ENCODE results near the gene ACOX3.

DNA sequence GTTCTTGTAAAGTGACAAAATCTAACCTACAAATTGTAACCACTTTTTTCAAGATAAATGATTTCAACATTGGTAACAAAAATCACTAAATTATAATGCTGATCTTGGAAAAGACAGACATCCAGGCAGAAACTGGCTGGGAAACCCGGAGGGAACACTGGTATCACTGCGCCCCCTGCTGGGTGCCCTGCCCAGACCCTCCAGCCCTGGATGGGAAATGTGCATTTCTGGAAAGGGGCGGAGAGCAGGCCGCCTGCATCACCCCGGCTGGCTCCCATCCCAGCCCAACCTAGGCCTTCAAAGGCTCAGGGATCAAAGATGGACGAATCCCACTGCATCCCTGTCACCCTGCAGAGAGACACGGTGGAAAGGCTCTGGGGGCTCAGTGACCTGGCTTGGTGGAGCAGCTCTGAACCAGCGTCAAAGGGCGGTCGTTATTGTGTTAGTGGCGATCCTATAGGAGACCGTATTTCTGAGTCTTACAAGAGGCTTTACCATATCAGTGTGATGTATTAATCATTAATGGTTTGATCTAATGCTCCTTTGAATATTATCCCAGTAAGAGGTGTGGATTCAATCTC lies 37.3 kb downstream of the ACOX3 start:
- TF ChIP-seq CHD2 (IDR thresholded peaks at IDR 0.05; ENCODE audit: low read length, partially characterized antibody) (no peak), KDM1A (IDR thresholded peaks at IDR 0.05; ENCODE audit: low read depth) (no peak), BHLHE40 (IDR thresholded peaks at IDR 0.05; ENCODE audit: low read depth, low read length) (no peak), KDM5A (IDR thresholded peaks at IDR 0.05) (no peak), ZFP36 (IDR thresholded peaks at IDR 0.05; ENCODE audit: borderline replicate concordance, partially characterized antibody) (no peak), FOSL2 (IDR thresholded peaks at IDR 0.05) (no peak), FOSL2 (CRISPR knock-in tag; IDR thresholded peaks at IDR 0.05) (no peak), JUN (IDR thresholded peaks at IDR 0.05) (no peak)
- TF ChIP-seq, protein P1, sequence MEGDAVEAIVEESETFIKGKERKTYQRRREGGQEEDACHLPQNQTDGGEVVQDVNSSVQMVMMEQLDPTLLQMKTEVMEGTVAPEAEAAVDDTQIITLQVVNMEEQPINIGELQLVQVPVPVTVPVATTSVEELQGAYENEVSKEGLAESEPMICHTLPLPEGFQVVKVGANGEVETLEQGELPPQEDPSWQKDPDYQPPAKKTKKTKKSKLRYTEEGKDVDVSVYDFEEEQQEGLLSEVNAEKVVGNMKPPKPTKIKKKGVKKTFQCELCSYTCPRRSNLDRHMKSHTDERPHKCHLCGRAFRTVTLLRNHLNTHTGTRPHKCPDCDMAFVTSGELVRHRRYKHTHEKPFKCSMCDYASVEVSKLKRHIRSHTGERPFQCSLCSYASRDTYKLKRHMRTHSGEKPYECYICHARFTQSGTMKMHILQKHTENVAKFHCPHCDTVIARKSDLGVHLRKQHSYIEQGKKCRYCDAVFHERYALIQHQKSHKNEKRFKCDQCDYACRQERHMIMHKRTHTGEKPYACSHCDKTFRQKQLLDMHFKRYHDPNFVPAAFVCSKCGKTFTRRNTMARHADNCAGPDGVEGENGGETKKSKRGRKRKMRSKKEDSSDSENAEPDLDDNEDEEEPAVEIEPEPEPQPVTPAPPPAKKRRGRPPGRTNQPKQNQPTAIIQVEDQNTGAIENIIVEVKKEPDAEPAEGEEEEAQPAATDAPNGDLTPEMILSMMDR (IDR thresholded peaks at IDR 0.05), result peak; percentile 81
- TF ChIP-seq, protein P2, sequence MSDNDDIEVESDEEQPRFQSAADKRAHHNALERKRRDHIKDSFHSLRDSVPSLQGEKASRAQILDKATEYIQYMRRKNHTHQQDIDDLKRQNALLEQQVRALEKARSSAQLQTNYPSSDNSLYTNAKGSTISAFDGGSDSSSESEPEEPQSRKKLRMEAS (IDR thresholded peaks at IDR 0.05), result no peak
